Neural cell (in vitro differentiated cells): ENCODE data around the gene C2orf69. TPM values are rescaled to one million over a fixed set of nuclear protein-coding genes. Genes with fewer than 3 reads are reported as not detected.

Experiments used
- H2AFZ ChIP-seq: fragments of 200-600, 300-800 bp; sonication (generic), shearing (Covaris generic); 2 replicates; pipeline ENCODE4 v1.6.0; 2014; ENCODE audit warnings: low read depth, mild to moderate bottlenecking, antibody characterized with exemption, low read length, moderate library complexity
- H3F3A ChIP-seq: fragments of 200-600 bp; shearing (Covaris generic); 2 replicates; pipeline ENCODE4 v1.6.1; 2016; ENCODE audit warnings: mild to moderate bottlenecking, moderate library complexity, mixed read lengths, antibody characterized with exemption, low read length; ENCODE audit not compliant: insufficient read depth, poor library complexity, severe bottlenecking
- H3K27ac ChIP-seq: fragments of 200-600, 300-800 bp; sonication (generic), shearing (Covaris generic); 2 replicates; pipeline ENCODE4 v1.5.1; 2014; ENCODE audit warnings: mild to moderate bottlenecking, low read length, moderate library complexity
- H3K27me3 ChIP-seq: fragments of 300-800, 200-600 bp; sonication (generic), shearing (Covaris generic); 2 replicates; pipeline ENCODE4 v1.6.0; 2014; ENCODE audit warnings: mild to moderate bottlenecking, low read depth, low read length, moderate library complexity; ENCODE audit not compliant: insufficient read depth
- H3K36me3 ChIP-seq: fragments of 300-800, 200-600 bp; sonication (generic), shearing (Covaris generic); 2 replicates; pipeline ENCODE4 v1.5.1; 2014; ENCODE audit warnings: mild to moderate bottlenecking, antibody characterized with exemption, low read length, moderate library complexity; ENCODE audit not compliant: insufficient read depth
- H3K4me2 ChIP-seq: fragments of 300-800, 200-600 bp; sonication (generic), shearing (Covaris generic); 2 replicates; pipeline ENCODE4 v1.6.0; 2014; ENCODE audit warnings: mild to moderate bottlenecking, low read length
- H3K4me3 ChIP-seq: fragments of 300-800, 200-600 bp; sonication (generic), shearing (Covaris generic); 2 replicates; pipeline ENCODE4 v1.5.1; 2014; ENCODE audit warnings: mild to moderate bottlenecking, low read length, moderate library complexity
- H3K79me2 ChIP-seq: fragments of 200-600 bp; shearing (Covaris generic); replicated peaks from 2 replicates; pipeline ENCODE4 v1.6.0; 2014; ENCODE audit warnings: mild to moderate bottlenecking, low read length, moderate library complexity; ENCODE audit not compliant: insufficient read depth
- H3K9ac ChIP-seq: fragments of 300-800, 200-600 bp; sonication (generic), shearing (Covaris generic); 2 replicates; pipeline ENCODE4 v1.6.1; 2016; ENCODE audit warnings: mild to moderate bottlenecking, low read length, mixed read lengths
- H3K9me2 ChIP-seq: fragments of 200-600 bp; shearing (Covaris generic); 2 replicates; pipeline ENCODE4 v1.6.1; 2016; ENCODE audit warnings: mild to moderate bottlenecking, low read length, mixed read lengths; ENCODE audit not compliant: insufficient read depth
- H3K9me3 ChIP-seq: fragments of 200-600, 300-800 bp; sonication (generic), shearing (Covaris generic); 2 replicates; pipeline ENCODE4 v1.6.1; 2016; ENCODE audit warnings: mild to moderate bottlenecking, mixed run types, low read length, moderate library complexity, mixed read lengths
- H4K20me1 ChIP-seq: fragments of 200-600 bp; shearing (Covaris generic); 2 replicates; pipeline ENCODE4 v1.6.1; 2016; ENCODE audit warnings: mild to moderate bottlenecking, mixed run types; ENCODE audit not compliant: insufficient read depth
- EP300 ChIP-seq: fragments of 450-650 bp; conservative IDR thresholded peaks from 2 replicates; pipeline ENCODE4 v1.6.1; 2014; ENCODE audit warnings: antibody characterized with exemption, mild to moderate bottlenecking, moderate library complexity; ENCODE audit not compliant: poor library complexity, severe bottlenecking
- EZH2 ChIP-seq: fragments of 200-600, 300-800 bp; shearing (Covaris generic), sonication (generic); IDR thresholded peaks from 2 replicates; pipeline ENCODE4 v1.6.1; 2014; ENCODE audit warnings: antibody characterized with exemption, low read length, borderline replicate concordance, mild to moderate bottlenecking; ENCODE audit not compliant: insufficient read depth, poor library complexity, severe bottlenecking
- MXI1 ChIP-seq: fragments of 450-650 bp; conservative IDR thresholded peaks from 2 replicates; pipeline ENCODE4 v1.6.1; 2014; ENCODE audit warnings: antibody characterized with exemption, mild to moderate bottlenecking; ENCODE audit not compliant: poor library complexity, severe bottlenecking
- POLR2AphosphoS5 ChIP-seq: IDR thresholded peaks from 2 replicates; pipeline ENCODE4 v1.6.1; 2012
- RAD21 ChIP-seq: fragments of 450-650 bp; conservative IDR thresholded peaks from 2 replicates; pipeline ENCODE4 v1.6.1; 2014; ENCODE audit warnings: antibody characterized with exemption, mild to moderate bottlenecking, moderate library complexity
- REST ChIP-seq: IDR thresholded peaks from 2 replicates; pipeline ENCODE4 v1.6.1; 2012; ENCODE audit warnings: borderline replicate concordance
- SMC3 ChIP-seq: fragments of 450-650 bp; conservative IDR thresholded peaks from 2 replicates; pipeline ENCODE4 v1.6.1; 2014; ENCODE audit warnings: antibody characterized with exemption, mild to moderate bottlenecking, moderate library complexity; ENCODE audit not compliant: poor library complexity
- TAF1 ChIP-seq: IDR thresholded peaks from 2 replicates; pipeline ENCODE4 v1.6.1; 2012; ENCODE audit warnings: low read depth
- polyA plus RNA-seq: library from polyadenylated mRNA; depleted of rRNA; stranded (reverse); fragments of >200 nt; gene quantifications from 2 replicates; pipeline ENCODE4 v1.2.3, GENCODE V29; 2014
- TF ChIP-seq, protein P1 (sequence below): fragments of 450-650 bp; IDR thresholded peaks from 2 replicates; pipeline ENCODE4 v1.5.1; 2014; ENCODE audit warnings: antibody characterized with exemption, mild to moderate bottlenecking, moderate library complexity; ENCODE audit not compliant: poor library complexity, severe bottlenecking

C2orf69 gene
- polyA plus RNA-seq, 1 donor from 2014 or later, result 17.3 TPM

DNA sequence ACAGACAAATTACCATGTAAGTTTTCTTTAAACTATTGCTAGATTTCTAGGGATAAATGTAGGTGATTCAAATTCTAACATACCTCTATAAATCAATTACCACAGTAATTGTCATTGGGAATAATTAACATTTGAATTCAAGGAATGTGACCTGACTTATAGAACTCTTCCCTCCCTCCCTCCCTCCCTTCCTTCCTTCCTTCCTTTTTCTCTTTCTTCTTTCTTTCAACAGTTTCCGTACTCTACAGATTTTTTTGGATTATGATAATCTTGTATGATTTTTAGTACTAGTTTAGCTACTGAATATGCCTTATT, 41.9 kb upstream of the C2orf69 start:
- H4K20me1 ChIP-seq, result no peaks in the 10 kb centered on the region
- no peak overlapping the region for H3K9ac ChIP-seq
- H3K4me2 ChIP-seq, result no peak overlapping the region
- TF ChIP-seq EP300, result no peak
- no peak for TF ChIP-seq REST
- TF ChIP-seq EZH2, result no peak
- TF ChIP-seq SMC3, result no peak
- no peak for TF ChIP-seq RAD21
- TF ChIP-seq MXI1, result no peak
- TF ChIP-seq POLR2AphosphoS5, result no peak
- TF ChIP-seq, protein P1, sequence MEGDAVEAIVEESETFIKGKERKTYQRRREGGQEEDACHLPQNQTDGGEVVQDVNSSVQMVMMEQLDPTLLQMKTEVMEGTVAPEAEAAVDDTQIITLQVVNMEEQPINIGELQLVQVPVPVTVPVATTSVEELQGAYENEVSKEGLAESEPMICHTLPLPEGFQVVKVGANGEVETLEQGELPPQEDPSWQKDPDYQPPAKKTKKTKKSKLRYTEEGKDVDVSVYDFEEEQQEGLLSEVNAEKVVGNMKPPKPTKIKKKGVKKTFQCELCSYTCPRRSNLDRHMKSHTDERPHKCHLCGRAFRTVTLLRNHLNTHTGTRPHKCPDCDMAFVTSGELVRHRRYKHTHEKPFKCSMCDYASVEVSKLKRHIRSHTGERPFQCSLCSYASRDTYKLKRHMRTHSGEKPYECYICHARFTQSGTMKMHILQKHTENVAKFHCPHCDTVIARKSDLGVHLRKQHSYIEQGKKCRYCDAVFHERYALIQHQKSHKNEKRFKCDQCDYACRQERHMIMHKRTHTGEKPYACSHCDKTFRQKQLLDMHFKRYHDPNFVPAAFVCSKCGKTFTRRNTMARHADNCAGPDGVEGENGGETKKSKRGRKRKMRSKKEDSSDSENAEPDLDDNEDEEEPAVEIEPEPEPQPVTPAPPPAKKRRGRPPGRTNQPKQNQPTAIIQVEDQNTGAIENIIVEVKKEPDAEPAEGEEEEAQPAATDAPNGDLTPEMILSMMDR, result no peak
- no peak for TF ChIP-seq TAF1
- H3K27ac ChIP-seq, result no peak overlapping the region
- no peaks in the 10 kb centered on the region for H3K9me3 ChIP-seq
- no peaks in the 10 kb centered on the region for H3K79me2 ChIP-seq
- H3F3A ChIP-seq, result no peaks in the 10 kb centered on the region
- H3K9me2 ChIP-seq, result no peaks in the 10 kb centered on the region
- no peak overlapping the region for H2AFZ ChIP-seq
- H3K27me3 ChIP-seq, result no peaks in the 10 kb centered on the region
- no peak overlapping the region for H3K4me3 ChIP-seq
- H3K36me3 ChIP-seq, result no peaks in the 10 kb centered on the region

- Histone ChIP-seq H3K36me3 (no peaks in the 10 kb centered on the region), H2AFZ (no peak overlapping the region), H3K9me3 (peaks cover under 1% of the 10 kb centered on the region), H3K4me3 (no peak overlapping the region), H3K27ac (no peak overlapping the region), H3K9ac (no peak overlapping the region), H3K79me2 (no peaks in the 10 kb centered on the region), H3K9me2 (no peaks in the 10 kb centered on the region), H3K27me3 (no peaks in the 10 kb centered on the region), H3F3A (no peaks in the 10 kb centered on the region), H3K4me2 (no peak overlapping the region), H4K20me1 (no peaks in the 10 kb centered on the region)
- TF ChIP-seq EP300 (no peak), POLR2AphosphoS5 (no peak), RAD21 (no peak), SMC3 (no peak), TAF1 (no peak), EZH2 (no peak), MXI1 (no peak), REST (no peak)
- TF ChIP-seq, protein P1, result no peak
Measured at GRCh38 chr2:199869653-199870052, 41.4 kb upstream of the C2orf69 start.
